Measurements from ENCODE around the gene FXYD1. TPM values are rescaled to one million over a fixed set of nuclear protein-coding genes. Genes with fewer than 3 reads are reported as not detected.

FXYD1 gene
- total RNA-seq, 1 experiment from 2014 or later, result not detected

GRCh38 chr19:35122687-35123551 lies 15.7 kb upstream of the FXYD1 start:
- Mint-ChIP-seq H3K27me3 (ENCODE audit: insufficient read depth, unreplicated experiment) (no peaks in the 10 kb centered on the region), H3K27ac (ENCODE audit: low read depth, unreplicated experiment) (peak overlapping the region; percentile 73), H3K9me3 (ENCODE audit: unreplicated experiment) (no peaks in the 10 kb centered on the region), H3K4me3 (ENCODE audit: unreplicated experiment) (peak overlapping the region; percentile 89), H3K36me3 (ENCODE audit: insufficient read depth, unreplicated experiment) (peaks cover 11% of the 10 kb centered on the region), H3K4me1 (ENCODE audit: insufficient read depth, unreplicated experiment) (peaks cover 59% of the 10 kb centered on the region)
- ChIA-PET CTCF (interaction anchor here (0.6 to 2.6 kb wide), 5 partner anchors 8 to 53 kb away, joined by 3 to 17 read pairs (median 4); partner anchors contain the start of gene FXYD3), POLR2A (interaction anchor here (0.6 to 6.0 kb wide), 16 partner anchors 7 to 390 kb away, joined by 3 to 70 read pairs (median 4); partner anchors contain the start of genes DMKN, FXYD3, FXYD5 and LGI4)
- BruUV-seq (replicated peaks), result no TSS peak
- intact Hi-C loops (cut with micrococcal nuclease), result no loop called here
- DNase-seq (ENCODE audit: unreplicated experiment), result peak; percentile 98
- TF ChIP-seq, protein P1, sequence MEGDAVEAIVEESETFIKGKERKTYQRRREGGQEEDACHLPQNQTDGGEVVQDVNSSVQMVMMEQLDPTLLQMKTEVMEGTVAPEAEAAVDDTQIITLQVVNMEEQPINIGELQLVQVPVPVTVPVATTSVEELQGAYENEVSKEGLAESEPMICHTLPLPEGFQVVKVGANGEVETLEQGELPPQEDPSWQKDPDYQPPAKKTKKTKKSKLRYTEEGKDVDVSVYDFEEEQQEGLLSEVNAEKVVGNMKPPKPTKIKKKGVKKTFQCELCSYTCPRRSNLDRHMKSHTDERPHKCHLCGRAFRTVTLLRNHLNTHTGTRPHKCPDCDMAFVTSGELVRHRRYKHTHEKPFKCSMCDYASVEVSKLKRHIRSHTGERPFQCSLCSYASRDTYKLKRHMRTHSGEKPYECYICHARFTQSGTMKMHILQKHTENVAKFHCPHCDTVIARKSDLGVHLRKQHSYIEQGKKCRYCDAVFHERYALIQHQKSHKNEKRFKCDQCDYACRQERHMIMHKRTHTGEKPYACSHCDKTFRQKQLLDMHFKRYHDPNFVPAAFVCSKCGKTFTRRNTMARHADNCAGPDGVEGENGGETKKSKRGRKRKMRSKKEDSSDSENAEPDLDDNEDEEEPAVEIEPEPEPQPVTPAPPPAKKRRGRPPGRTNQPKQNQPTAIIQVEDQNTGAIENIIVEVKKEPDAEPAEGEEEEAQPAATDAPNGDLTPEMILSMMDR (IDR thresholded peaks at IDR 0.05; ENCODE audit: unreplicated experiment), result no peak

DNA sequence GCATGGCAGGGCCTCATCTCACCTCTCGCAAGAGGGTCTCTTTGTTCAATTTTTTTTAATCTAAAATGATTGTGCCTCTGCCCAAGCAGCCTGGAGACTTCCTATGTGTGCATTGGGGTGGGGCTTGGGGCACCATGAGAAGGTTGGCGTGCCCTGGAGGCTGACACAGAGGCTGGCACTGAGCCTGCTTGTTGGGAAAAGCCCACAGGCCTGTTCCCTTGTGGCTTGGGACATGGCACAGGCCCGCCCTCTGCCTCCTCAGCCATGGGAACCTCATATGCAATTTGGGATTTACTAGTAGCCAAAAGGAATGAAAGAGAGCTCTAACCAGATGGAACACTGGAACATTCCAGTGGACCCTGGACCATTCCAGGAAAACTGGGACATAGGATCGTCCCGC lies 15.1 kb upstream of the FXYD1 start:
- BruUV-seq (replicated peaks), result no TSS peak
- H3K4me1 Mint-ChIP-seq (ENCODE audit: insufficient read depth, unreplicated experiment), result peaks cover 52% of the 10 kb centered on the region
- H3K4me3 Mint-ChIP-seq (ENCODE audit: unreplicated experiment), result peak overlapping the region; percentile 89
- ChIA-PET CTCF (interaction anchor here (0.6 to 2.6 kb wide), 5 partner anchors 8 to 53 kb away, joined by 3 to 17 read pairs (median 3); partner anchors contain the start of gene FXYD3), POLR2A (interaction anchor here (0.6 to 6.0 kb wide), 16 partner anchors 8 to 144 kb away, joined by 3 to 70 read pairs (median 4); partner anchors contain the start of genes FXYD3, FXYD5 and LGI4)
- DNase-seq (ENCODE audit: unreplicated experiment), result peak; percentile 96
- no peaks in the 10 kb centered on the region for H3K27me3 Mint-ChIP-seq (ENCODE audit: insufficient read depth, unreplicated experiment)
- H3K9me3 Mint-ChIP-seq (ENCODE audit: unreplicated experiment), result no peaks in the 10 kb centered on the region
- peaks cover 11% of the 10 kb centered on the region for H3K36me3 Mint-ChIP-seq (ENCODE audit: insufficient read depth, unreplicated experiment)
- TF ChIP-seq, protein P1 (IDR thresholded peaks at IDR 0.05; ENCODE audit: unreplicated experiment), result no peak
- intact Hi-C loops (cut with micrococcal nuclease), result no loop called here
- peak overlapping the region; percentile 73 for H3K27ac Mint-ChIP-seq (ENCODE audit: low read depth, unreplicated experiment)

DNA sequence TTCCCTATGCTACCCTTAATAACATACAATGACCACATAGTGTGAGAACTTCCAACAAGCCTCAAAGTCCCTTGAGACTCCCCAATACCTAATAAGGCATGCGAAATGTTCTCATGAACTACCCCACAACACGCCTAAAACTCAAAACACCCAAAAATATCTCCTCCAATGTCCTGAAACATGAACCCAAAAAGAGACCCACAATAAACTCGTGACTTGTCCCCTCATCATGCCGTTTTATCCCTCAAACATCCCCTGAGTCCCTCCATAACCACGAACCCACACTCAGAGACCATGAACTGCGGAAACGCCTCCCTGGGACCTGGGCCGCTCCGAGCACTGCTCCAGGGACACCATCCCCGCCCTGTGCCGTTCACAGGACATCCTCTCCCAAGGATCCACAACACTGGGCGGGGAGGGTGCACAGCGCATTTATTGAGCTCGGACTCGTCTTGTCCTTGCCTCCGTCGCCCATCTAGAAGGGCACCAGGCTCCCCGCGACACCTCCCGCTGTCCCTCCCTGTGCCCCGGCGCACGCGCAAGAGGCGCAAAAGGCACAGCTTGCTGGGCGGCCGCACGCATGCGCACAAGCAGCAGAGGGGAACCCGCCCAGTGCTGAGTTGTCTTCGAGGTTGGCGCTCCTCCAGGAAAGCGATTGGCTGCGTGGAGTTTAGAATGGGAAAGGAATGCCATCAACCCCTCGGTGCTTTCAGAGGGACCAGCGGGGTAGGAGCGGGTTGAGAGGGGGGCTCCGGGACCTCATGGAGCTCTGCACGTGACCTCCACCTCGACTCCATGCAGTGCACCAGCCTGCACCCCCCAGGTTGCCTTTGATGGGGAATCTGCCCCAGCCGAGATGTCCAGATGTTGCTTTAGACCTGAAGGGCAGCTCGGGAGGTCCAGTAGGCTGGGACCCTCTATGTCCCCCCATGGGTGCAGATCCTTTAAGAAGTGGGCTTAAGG lies 14.2 kb upstream of the FXYD1 start:
- ChIA-PET CTCF (interaction anchor here (0.6 to 2.6 kb wide), 9 partner anchors 9 to 318 kb away, joined by 3 to 17 read pairs (median 4); partner anchors contain the start of genes FXYD3 and LGI4), POLR2A (interaction anchor here (0.6 to 6.0 kb wide), 22 partner anchors 8 to 712 kb away, joined by 3 to 70 read pairs (median 4); partner anchors contain the start of genes FXYD3 and LGI4)
- Mint-ChIP-seq H3K27ac (ENCODE audit: low read depth, unreplicated experiment) (peak overlapping the region; percentile 73), H3K36me3 (ENCODE audit: insufficient read depth, unreplicated experiment) (peaks cover 11% of the 10 kb centered on the region), H3K4me1 (ENCODE audit: insufficient read depth, unreplicated experiment) (peaks cover 50% of the 10 kb centered on the region), H3K9me3 (ENCODE audit: unreplicated experiment) (no peaks in the 10 kb centered on the region), H3K4me3 (ENCODE audit: unreplicated experiment) (peak overlapping the region; percentile 89), H3K27me3 (ENCODE audit: insufficient read depth, unreplicated experiment) (no peaks in the 10 kb centered on the region)
- TF ChIP-seq, protein P1 (IDR thresholded peaks at IDR 0.05; ENCODE audit: unreplicated experiment), result no peak
- intact Hi-C loops (cut with micrococcal nuclease), result no loop called here
- peak; percentile 97 for DNase-seq (ENCODE audit: unreplicated experiment)
- no TSS peak for BruUV-seq (replicated peaks)

Measured in MCF 10A (cell line).